GM19238 (cell line): Measurements from ENCODE around the gene MMP12.

Experiments used
- DNase-seq: peaks from one replicate; pipeline ENCODE4 v3.0.0; 2011; ENCODE audit warnings: low spot score; ENCODE audit not compliant: insufficient read length

Gene MMP12

GRCh38 chr11:102850973-102851745 lies 23.6 kb downstream of the MMP12 start:
- DNase-seq: no peak

- no peak for DNase-seq
Measured at GRCh38 chr11:102849311-102849710, 25.5 kb downstream of the MMP12 start.

- DNase-seq: no peak
Measured at GRCh38 chr11:102846292-102846691, 28.5 kb downstream of the MMP12 start.

- no peak for DNase-seq
Measured at GRCh38 chr11:102843489-102843888, 31.3 kb downstream of the MMP12 start, which contains the start of gene MMP3. MMP3 (minus strand) TSS chr11:102843609; CDS start chr11:102843546, 63 bp downstream.

- DNase-seq: no peak
Measured at GRCh38 chr11:102842930-102843329, 31.9 kb downstream of the MMP12 start.

GRCh38 chr11:102840018-102840417 lies 34.8 kb downstream of the MMP12 start:
- DNase-seq: no peak

- no peak for DNase-seq
Measured at GRCh38 chr11:102837646-102838045, 37.1 kb downstream of the MMP12 start.

- DNase-seq: no peak
Measured at GRCh38 chr11:102837156-102837555, 37.6 kb downstream of the MMP12 start.

GRCh38 chr11:102836290-102836875 lies 38.4 kb downstream of the MMP12 start:
- DNase-seq: no peak

- no peak for DNase-seq
Measured at GRCh38 chr11:102833731-102834130, 41.1 kb downstream of the MMP12 start.

- no peak for DNase-seq
Measured at GRCh38 chr11:102832612-102833011, 42.2 kb downstream of the MMP12 start.

- no peak for DNase-seq
Measured at GRCh38 chr11:102831489-102832440, 43.0 kb downstream of the MMP12 start.

- no peak for DNase-seq
Measured at GRCh38 chr11:102831128-102831488, 43.7 kb downstream of the MMP12 start.

GRCh38 chr11:102830001-102830727 lies 44.6 kb downstream of the MMP12 start:
- no peak for DNase-seq

- DNase-seq: no peak
Measured at GRCh38 chr11:102829316-102830000, 45.3 kb downstream of the MMP12 start.

GRCh38 chr11:102824556-102824955 lies 50.2 kb downstream of the MMP12 start:
- DNase-seq: no peak

GRCh38 chr11:102819491-102819890 lies 55.3 kb downstream of the MMP12 start:
- DNase-seq: no peak

- DNase-seq: no peak
Measured at GRCh38 chr11:102813484-102813883, 61.3 kb downstream of the MMP12 start.
